Stimulated activated CD4-positive, alpha-beta T cell treated with anti-CD3 and anti-CD28 coated beads, Interleukin-4, amount 100 ng/mL, for 48 hours (primary cell): ENCODE data around the gene FGF16.
"Not testable (repeated sequence)": the region's sequence is repeated elsewhere in the genome, so short reads cannot be mapped to it uniquely, and the experiment has no call there.

Experiments used
- DNase-seq, 2 donors: peaks; one replicate each; pipeline ENCODE4 v3.0.0-alpha.2; 2020; ENCODE audit warnings: low read depth in 2 of 2

The FGF16 gene

DNA sequence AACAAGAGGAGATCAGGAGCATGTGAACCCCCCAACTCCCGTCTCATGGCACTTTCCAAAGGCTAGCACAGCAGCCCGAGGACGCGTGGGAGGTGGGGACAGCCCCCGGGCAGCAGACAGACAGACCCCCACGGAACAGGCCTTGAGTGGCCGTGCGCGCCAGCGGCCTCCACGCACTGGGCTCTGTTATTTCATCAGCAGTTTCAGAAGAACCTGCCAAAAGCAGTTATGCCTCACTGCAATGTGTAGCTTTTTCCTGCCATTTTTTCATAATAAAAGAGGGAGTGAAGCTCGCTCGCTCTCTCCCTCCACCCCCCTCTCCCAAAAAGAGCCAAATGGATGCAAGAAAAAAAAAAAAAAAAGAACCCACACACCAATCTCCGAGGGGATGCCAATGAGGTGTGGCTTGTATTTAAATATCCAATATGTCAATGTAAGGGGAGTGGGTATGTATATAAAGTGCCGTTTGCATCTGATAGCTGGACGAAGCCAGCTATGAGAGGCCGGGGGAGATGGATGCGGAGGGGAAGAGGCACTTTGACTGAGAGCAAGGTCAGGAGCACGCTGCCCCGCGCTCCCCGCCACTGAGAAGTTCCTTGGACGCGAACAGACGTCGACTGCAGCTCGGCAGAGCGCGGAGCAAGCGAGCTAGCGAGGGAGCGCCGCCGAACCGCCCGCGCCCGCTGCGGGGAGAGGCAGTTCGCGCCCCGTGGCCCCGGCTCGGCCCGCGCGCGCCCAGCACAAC is at the start of gene FGF16:
TSS of gene FGF16 (plus strand) at position 482 of the 745 bp plus-strand sequence. CDS start 286 bp downstream, outside the sequence.
- peak in 1 of 2 donors; percentile 2 for DNase-seq

DNA sequence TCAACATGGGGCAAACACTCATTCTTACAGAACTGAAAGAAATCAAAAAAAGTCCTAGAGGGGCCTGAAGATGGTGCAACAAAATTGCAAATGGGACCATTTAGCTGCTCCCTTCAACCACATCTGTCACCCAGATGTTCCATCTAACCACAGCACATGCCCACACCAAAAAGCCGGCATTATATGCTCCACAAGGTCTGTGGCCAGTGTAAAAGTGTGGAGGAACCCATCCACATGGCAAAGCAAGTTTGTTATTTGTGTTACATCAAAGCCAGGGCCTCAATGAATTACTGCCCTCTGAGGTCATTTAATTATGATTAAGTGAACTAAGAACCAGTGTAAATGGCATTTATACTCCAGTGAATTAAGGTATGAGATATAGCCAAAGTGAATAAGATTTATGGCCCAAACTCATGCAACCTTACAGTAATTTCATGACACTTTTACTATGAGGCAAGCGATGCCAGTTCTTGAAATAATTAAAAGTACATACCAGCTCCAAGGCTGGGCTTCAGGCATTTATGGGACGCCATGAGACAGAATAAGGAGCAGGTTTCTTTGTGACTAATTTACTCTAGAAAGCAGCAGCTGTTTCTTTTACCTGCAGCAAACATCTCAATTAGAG is 48.7 kb upstream of the FGF16 start:
- DNase-seq, result no peak

DNA sequence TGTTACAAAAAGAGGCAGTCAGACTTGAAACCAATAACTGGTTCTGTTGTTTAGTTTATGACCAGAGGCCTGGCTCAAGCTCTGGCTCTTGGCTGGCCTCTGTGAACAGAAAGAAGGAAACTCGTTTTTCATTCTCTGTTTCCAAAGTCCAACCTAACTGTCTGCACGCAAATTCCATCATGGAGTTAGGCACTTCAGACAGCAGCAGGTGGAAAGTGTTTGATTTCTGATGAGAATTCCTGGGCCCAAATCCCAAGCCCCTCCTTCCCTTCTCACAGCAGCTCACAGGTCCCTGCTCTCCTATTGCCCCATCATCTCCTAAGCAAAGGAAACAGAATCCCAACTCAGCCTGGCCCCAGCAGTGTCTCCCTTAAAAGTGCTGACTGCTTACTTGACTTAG is 42.8 kb upstream of the FGF16 start:
- no peak for DNase-seq

DNA sequence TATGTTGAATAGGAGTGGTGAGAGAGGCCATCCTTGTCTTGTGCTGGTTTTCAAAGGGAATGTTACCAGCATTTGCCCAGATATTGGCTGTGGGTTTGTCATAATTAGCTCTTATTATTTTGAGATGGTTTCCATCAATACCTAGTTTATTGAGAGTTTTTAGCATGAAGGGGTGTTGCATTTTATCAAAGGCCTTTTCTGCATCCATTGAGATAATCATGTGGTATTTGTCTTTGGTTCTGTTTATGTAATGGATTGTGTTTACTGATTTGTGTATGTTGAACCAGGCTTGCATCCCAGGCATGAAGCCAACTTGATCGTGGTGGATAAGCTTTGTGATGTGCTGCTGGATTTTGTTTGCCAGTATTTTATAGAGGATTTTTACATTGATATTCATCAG is 39.4 kb upstream of the FGF16 start:
- not testable (repeated sequence) for DNase-seq

DNA sequence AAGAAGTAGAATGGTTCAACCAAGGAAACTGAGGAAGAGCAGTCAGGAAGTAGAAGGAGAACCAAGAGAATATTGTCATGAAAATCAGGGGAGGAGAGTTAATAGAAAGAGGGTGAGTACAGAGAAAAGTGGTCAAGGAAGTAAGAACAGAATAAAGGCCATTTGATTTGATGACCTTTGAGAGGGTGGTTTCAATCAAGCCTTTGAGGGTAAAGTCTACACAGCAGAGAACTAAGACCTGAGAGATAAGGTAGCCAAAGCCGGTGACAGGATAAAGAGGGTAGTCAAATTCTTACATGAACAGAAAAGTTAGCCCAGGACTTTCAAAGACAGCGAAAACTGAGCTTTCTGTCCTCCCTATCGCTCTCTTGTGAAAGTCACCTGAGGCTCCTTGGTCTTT is 34.6 kb upstream of the FGF16 start:
- no peak for DNase-seq

DNA sequence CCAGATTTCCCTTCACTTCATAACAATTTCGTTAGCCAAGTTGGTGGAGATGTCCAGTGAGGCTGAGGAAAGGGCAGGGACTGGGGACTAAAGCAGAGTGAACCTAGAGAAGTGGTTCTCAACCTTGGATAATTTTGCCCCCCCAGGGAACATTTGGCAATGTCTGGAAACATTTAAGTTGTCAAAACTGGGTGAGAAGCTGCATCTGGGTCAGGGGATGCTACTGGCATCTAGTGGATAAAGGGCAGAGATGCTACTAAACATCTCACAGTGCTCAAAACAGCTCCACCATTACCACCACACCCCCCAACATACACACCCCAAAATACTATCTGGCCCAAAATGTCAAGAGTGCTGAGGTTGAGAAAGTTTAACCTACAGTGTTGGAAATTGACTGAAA is 32.0 kb upstream of the FGF16 start:
- DNase-seq, result no peak

DNA sequence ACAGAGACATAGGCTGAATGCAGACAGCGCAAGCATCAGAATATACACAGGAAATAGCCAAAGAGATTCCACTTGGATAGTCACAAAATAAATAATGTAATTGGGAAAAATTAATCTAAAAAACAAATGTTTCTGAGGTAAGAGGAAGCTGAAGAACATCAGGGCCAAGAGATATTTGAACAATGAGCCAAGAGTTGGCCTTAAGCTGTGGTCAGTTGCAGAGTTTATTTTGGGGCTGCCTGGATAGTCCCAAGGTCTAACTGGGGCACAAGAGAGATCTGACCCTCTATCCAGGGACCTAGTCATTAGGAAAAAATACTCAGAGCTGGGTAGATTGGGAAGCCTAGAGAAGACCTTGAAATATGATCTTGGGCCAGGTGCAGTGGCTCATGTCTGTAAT is 31.3 kb upstream of the FGF16 start:
- no peak for DNase-seq

DNA sequence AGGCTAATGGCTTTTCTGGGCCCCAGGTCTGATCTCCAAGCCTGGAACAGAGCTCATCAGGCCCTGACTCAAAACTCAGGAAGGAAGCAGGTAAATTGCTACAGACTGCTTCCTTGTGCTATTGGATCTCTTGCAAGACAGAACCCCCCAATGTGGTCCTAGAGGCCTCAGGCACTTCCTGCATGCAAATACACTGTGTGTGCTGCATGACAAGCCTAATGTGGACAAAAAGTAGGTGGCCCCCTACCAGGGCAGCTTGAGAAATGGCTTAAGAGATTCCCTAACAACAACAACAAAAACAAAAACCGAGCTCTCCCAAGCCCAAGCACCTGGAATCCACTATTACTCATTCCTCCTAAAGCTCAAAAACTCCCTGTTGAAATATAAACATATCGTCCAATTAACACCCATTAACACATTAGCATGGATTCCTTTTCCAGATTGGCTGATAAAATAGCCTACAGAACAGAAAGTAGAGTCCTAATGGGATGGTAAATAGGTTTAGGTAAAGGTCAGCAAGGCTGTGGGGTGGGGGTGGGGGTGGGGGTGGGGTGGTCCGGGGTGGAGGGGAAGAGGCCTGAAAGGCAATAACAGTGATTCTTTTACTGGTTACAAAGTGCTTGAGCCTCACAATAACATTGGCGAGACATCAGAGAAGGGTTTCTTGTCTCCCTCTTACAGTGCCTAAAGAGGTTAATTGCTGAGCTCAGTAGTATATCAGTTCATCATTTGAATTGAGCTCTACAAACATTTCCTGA is 24.1 kb upstream of the FGF16 start:
- DNase-seq, result no peak

DNA sequence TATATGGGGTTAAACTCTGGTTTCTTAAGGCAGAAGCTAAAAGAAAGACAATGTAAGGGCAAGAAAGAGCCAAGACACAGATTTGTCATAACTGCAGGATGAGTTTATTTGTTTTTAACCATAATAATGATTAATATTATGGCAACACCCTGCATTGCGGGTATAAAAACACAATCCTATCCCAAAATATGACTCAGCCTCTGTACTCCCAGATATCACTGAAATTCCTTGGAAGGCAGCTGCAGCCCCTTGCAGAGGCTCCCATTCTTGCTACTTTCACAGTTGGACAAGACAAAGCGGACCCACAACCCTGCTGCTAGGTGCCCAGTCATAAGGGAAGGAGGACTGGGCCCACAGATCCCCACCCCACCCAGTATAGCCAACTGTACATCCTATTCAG is 20.4 kb upstream of the FGF16 start:
- DNase-seq, result no peak

DNA sequence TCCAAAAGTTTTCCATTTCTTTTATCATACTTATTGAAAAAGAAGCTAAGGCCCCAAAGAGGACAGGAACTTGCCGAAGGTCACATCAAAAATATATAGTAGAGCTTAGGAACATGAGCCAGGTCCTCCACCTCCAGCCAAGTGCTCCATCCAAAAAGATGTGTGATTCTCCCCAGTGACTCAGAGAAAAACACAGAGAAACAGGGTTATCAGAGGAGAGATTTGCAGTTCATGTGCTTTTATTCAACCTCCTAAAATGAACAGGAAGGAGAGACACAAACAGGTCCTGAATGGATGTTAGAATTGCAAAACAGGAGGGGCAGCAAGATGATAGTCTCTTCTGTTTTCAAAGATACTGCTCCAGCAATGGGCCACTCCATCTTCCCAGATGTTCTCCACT is 19.6 kb upstream of the FGF16 start:
- DNase-seq, result no peak

DNA sequence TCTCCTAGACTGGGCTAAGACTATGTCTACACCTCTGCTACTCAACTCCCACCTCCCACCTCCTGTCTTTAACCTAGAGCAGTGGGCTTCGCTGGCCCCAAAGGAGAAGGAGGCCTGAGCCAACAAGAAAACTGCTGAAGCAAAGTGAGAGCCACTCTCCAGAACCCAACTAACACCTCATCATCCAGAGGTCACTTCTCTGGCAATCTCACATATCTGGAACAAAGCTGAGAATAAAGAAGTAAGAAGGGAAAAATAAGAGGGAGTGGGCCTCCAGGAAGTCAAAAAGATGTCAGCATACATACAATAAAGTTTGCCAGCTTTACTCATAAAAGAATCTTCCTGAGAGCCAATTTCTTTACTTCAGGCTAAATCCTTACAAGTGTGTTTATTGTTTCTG is 18.6 kb upstream of the FGF16 start:
- DNase-seq, result no peak

DNA sequence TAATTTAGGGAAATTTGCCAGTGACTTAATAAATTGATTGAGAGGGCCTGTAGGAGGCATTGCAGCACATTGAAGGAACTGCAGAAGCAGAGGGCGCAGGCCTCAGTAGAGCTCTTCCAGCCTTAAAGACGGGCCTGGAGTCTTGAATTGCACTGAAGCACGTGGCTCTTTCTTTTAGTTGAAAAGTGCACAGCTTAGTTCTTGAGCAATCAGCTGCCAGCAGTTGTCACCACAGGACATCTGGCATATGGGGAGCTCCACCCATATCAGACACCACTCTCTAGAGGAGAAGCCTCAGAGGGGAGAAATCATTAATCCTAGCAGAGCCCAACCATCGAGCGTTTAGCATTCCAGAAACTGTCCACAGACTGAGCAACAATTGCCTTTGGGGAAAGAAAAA is 16.0 kb upstream of the FGF16 start:
- DNase-seq, result no peak

DNA sequence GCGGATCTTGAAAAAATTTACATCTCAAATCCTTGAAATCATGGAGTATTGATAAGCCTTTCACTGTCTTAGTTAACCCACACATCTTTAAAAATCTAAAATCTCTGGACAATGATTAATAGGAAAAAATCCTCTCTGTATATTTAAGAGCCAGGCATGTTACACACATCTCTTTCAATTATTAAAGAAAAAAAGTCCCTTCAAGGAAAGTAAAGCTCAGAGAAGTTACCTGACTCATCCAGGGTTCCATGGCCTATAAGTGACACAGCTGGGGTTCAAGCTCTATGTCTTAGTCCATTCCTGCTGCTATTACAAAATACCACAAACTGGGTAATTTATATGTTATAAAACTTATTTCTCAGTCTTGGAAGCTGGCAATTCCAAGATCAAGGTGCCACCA is 14.2 kb upstream of the FGF16 start:
- no peak for DNase-seq

DNA sequence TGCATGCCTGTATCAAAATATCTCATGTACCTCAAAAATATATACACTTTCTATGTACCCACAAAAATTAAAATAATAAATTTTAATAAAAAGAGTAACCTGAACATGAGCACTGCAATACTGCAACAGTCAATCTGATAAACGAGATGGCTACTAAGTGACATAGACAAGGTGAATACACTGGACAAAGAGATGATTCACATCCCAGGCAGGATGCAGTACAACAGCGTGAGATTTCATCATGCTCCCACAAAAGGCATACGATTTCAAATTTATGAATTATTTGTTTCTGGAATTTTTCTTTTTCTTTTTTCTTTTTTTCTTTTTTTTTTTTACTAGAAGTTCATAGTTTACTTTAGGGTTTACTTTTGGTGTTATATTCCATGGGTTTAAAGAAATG is 12.2 kb upstream of the FGF16 start:
- no peak for DNase-seq

DNA sequence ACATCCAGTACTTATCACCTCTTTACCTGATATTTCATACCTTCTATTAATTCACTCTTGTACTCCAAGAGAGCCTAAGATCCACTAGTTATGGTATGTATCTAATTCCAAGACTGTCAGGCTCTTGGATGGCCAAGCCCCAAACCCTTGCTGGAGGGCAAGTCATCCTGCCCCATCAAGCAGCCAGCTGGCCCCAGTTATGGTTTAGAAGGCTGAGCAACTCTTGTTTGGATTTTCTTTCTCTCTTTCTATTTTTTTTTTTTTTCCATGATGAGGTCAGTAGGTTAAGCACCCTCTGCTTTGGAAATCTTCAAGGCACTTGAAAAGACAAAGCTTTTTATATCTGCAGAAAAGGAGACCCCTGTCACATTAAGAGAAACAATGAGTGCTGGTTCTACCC is 10.9 kb upstream of the FGF16 start:
- no peak for DNase-seq

DNA sequence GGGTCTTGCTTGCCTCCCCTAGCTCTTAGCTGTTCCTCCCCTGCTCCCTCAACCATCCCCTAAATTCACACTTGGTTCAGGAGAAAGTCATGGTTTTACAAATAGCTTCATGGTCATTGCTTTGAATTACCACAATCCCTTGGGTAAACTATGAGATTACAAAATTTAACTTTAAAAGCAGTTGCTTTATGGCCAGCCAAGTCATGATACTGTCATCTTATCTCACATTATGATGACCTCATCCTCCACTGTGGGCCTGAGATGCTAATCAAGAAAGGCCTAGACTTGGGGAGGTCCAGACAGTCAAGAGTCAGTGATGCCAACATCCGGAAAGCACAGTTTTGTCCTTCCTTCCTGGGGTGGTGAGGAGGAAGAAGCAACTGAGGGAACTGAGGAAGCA is 10.5 kb upstream of the FGF16 start:
- DNase-seq, result no peak

DNA sequence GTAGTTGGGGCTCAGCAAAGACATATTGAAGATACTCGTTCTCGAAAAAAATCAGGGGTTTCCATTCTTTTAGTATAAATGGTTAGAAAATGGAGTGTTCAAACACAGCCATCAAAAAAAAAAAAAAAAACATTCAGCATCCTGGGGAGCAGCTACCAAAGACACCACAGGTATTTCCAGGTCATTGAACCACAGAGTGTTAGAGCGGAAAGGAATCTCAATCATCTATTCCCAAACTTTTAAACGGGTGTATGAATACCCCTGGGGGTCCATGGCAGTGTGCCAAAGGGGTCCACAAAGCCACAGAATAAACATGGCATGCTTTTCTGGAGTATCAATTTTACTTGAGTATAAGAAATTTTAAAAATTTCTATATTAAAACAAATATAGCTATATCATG is 6.9 kb upstream of the FGF16 start:
- DNase-seq, result no peak

DNA sequence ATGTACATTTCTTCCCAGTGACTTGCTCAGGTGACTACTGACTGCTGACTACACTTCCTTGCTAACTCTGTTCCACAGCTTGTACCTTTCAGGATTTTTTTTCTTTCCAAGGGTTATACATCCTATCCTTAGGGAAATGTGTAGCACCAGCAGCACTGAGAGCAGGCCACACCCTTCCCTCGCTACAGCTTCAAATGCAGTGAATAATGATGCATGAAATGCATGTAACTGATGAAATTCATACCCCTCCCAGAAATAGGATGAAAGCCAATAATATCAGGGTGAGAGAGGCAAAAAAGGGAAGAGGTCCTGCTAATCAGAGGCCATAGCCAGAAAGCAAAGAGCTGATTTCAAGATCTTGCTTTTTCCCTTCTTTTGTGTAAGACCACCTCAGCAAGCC is 6.2 kb upstream of the FGF16 start:
- no peak for DNase-seq

DNA sequence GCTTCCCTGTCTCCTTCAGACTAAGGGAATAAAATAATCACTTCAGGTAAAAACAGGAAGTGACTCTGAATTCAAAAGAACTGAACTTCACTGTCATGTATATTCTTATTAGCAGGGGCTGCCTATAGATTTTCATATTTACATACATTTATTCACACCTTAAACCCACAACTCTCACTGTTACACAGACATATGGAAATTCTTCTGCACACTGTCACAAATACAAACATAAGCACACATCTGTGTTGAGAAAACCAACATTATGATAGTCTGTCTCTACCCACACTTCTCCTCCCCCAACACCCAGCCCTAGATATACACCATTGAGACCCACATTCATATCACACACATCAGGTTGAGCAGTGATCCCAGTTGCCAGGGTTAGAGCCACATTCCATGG is 5.7 kb upstream of the FGF16 start:
- DNase-seq, result no peak

DNA sequence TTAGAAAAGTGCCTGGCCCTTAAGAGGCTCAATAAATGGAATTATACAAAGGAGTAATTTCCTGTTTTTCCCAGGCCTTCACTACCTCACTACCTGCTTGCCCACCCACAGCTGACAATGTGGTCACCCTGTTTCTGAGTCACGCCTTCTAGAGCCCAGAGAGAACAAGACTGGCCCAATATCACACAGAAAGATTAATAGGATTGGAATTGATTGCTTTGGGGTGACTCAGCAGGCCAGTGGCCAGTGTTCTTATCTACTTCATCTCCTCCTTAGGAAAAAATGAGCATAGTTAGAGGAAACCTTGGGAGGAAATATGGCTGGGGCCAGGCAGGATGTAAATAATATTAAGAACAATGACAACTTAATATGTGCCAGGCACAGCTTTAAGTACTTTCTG is 4.5 kb upstream of the FGF16 start:
- DNase-seq, result no peak

DNA sequence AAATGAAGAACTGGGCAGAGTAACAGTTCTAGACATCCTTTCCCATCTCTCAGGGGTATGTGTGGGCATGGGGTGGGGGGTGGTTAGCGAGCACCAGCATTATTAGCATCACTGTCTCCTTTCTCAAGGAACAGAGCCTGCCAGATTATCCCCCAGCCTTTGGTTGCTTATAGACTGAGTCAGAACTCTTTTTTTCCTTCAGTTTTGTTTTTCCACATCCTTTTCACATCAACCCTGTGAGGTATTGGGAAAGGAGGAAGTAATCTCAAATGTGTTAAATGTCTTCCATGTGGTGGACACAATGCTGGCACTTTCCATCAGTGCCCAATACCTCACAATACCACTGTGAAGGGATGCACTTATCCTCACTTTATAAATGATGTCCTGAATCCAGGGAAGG is 3.1 kb upstream of the FGF16 start:
- no peak for DNase-seq

DNA sequence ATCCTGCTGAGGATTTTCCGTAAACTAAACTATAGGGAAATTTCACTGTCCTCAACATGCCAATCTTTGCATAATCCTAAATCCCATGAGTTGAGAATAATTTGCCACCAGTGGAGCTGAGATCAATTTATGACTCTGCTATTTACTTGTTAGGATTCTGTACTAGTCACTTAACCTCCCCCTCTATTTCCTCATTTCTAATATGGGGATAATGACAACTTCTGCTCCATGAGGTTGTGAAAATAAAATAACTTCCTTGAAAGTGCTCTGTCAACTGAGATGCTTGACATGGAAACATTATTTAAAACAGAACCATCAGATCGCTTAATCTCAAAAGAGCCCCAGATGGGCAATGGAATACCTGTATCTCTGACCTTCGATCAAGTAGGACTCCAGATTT is 2.6 kb upstream of the FGF16 start:
- no peak for DNase-seq

DNA sequence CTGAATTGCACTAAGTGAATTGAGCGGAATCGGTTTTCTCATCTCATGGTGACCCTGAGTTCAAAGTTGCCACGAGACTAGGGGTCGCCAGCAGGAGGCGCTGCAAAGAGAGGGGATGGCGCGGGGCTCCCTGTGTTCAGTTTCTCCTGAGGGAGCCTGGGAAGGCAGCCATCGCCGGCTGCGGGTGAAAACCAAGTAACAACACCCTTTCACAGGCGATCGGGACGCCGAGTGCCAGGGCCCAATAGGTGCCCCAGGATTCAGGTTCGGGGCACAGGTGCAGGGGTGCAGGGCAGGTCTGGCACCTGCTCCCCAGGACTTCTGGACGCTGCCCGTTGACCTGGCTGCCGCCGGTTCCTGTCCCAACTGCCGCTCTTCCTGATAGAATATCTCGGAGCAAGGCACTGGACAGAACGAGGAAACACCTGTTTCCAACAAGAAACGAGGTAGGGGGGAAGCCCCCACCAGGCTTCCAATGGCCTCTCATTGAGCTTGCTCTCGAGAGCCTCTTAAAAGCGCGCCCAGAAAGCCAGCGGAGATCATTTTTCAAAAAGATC is 1.1 kb upstream of the FGF16 start:
- DNase-seq, result peak in 1 of 2 donors; percentile 35
